A673 (cell line): ENCODE results near the gene PHF20. TPM values are rescaled to one million over a fixed set of nuclear protein-coding genes. Genes with fewer than 3 reads are reported as not detected.

ENCODE experiments used
- BruUV-seq: library from RNA; stranded (reverse); fragments of 400-500 nt; replicated peaks from 2 replicates; lab custom pipeline; 2021; lab: Mats Ljungman, UMichigan
- CTCF ChIA-PET: fragments of 300-600 bp; sonication (Branson Sonifier 250); formaldehyde crosslinking; loops from one replicate; lab custom pipeline; 2022; ENCODE audit warnings: antibody characterized with exemption; lab: Charles Lee
- POLR2A ChIA-PET: fragments of 300-600 bp; sonication (Branson Sonifier 250); formaldehyde crosslinking; loops from one replicate; lab custom pipeline; 2022; ENCODE audit warnings: antibody characterized with exemption; ENCODE audit not compliant: low non-redundant PET; lab: Charles Lee
- DNase-seq: peaks from one replicate; pipeline ENCODE4 v3.0.0-alpha.2; 2015; ENCODE audit warnings: low spot score
- H3K27ac ChIP-seq: fragments of 200-600 bp; sonication (generic); 2 replicates; pipeline ENCODE4 v1.5.1; 2016; ENCODE audit warnings: mixed run types, low read depth, mild to moderate bottlenecking, mixed read lengths, antibody characterized with exemption, low read length; ENCODE audit not compliant: poor library complexity, severe bottlenecking
- H3K27me3 ChIP-seq: fragments of 200-600 bp; sonication (generic); replicated peaks from 2 replicates; pipeline ENCODE4 v1.6.1; 2017; ENCODE audit warnings: mixed run types, low read depth, mild to moderate bottlenecking, mixed read lengths, antibody characterized with exemption, low read length; ENCODE audit not compliant: insufficient read depth, poor library complexity
- H3K36me3 ChIP-seq: fragments of 200-600 bp; sonication (generic); 2 replicates; pipeline ENCODE4 v1.6.1; 2016; ENCODE audit warnings: mixed run types, mild to moderate bottlenecking, mixed read lengths, antibody characterized with exemption, low read length; ENCODE audit not compliant: insufficient read depth, poor library complexity, severe bottlenecking
- H3K4me1 ChIP-seq: fragments of 200-600 bp; sonication (generic); 2 replicates; pipeline ENCODE4 v1.6.1; 2017; ENCODE audit warnings: mixed run types, mild to moderate bottlenecking, mixed read lengths, antibody characterized with exemption, low read length; ENCODE audit not compliant: insufficient read depth, poor library complexity, severe bottlenecking
- H3K4me3 ChIP-seq: fragments of 200-600 bp; sonication (generic); 2 replicates; pipeline ENCODE4 v1.5.1; 2016; ENCODE audit warnings: low read depth, mixed run types, mild to moderate bottlenecking, mixed read lengths, low read length; ENCODE audit not compliant: poor library complexity, severe bottlenecking
- H3K9me3 ChIP-seq: fragments of 200-600 bp; sonication (generic); 2 replicates; pipeline ENCODE4 v1.6.1; 2016; ENCODE audit warnings: mixed run types, low read depth, mild to moderate bottlenecking, mixed read lengths, antibody characterized with exemption, low read length; ENCODE audit not compliant: poor library complexity, severe bottlenecking
- EZH2 ChIP-seq: fragments of 200-600 bp; sonication (generic); IDR thresholded peaks from 2 replicates; pipeline ENCODE4 v1.6.1; 2017; ENCODE audit warnings: borderline replicate concordance, low read depth, mild to moderate bottlenecking, mixed read lengths, antibody characterized with exemption, low read length; ENCODE audit not compliant: poor library complexity, severe bottlenecking
- intact Hi-C: fragments of 100-400 bp; cut with micrococcal nuclease; formaldehyde crosslinking; loops from one replicate; pipeline ENCODE4 v1.10.0; 2022; ENCODE audit not compliant: unreplicated experiment
- total RNA-seq: library from RNA; stranded (reverse); gene quantifications from 2 replicates; pipeline ENCODE4 v1.2.3, GENCODE V29; 2021
- TF ChIP-seq, protein P1 (sequence below): fragments of 300-800, 200-600 bp; sonication (generic); conservative IDR thresholded peaks from 2 replicates; pipeline ENCODE4 v1.5.1; 2017; ENCODE audit warnings: low read depth, mild to moderate bottlenecking, antibody characterized with exemption, low read length, moderate library complexity, mixed read lengths

Gene PHF20
- total RNA-seq, 1 experiment from 2014 or later = 43.0 TPM

DNA sequence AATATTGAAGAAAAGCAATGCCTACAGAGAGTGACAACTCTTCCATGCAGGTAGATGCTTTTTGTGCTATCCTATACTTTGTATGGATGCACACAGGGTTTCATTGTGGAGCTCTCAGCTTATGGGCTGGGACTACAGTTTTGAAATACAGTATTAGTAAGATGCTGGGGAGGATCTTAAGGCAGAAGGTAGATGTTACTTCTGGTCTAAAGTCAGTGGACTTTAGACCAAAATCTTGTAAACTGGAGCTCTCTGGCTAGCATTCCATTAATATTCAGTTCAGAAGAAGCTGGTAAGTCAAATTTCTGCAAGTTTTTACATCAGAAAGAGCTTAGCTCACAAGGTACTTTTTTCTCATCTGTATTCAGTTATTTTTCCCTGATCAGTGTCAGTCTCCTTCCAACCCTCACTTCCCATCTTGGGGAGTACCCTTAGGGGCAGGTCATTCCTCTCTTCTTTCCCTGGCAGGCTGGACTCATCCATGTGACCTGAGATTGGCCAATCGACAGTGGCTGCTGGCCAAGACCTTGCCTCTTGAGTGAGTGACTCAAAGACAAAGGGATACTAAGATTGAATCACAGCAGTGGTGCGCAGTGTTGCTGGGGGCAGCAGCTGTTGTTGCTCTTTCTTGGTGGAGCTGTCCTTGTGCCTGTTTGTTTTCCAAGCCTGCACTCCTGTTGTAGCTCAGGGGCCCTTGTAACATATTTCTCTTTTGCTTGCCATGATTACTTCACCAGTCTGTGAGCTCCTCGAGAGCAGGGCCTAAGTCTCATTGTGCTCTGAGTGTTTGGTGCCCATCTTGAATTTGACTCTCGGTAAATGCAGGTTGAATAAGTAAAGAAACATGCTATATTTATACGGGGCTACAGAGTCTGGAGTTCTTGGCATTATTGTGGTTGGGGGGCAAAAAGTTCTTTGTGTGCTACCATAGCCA is 2.8 kb upstream of the PHF20 start:
- Histone ChIP-seq H3K4me1 (peaks cover 29% of the 10 kb centered on the region), H3K27me3 (no peaks in the 10 kb centered on the region), H3K27ac (peak overlapping the region; percentile 65), H3K4me3 (no peak overlapping the region), H3K9me3 (no peaks in the 10 kb centered on the region), H3K36me3 (no peaks in the 10 kb centered on the region)
- ChIA-PET CTCF (no interaction called here), POLR2A (no interaction called here)
- intact Hi-C loops = no loop called here
- peak; percentile 73 for DNase-seq
- no TSS peak for BruUV-seq
- no peak for TF ChIP-seq EZH2
- TF ChIP-seq, protein P1, sequence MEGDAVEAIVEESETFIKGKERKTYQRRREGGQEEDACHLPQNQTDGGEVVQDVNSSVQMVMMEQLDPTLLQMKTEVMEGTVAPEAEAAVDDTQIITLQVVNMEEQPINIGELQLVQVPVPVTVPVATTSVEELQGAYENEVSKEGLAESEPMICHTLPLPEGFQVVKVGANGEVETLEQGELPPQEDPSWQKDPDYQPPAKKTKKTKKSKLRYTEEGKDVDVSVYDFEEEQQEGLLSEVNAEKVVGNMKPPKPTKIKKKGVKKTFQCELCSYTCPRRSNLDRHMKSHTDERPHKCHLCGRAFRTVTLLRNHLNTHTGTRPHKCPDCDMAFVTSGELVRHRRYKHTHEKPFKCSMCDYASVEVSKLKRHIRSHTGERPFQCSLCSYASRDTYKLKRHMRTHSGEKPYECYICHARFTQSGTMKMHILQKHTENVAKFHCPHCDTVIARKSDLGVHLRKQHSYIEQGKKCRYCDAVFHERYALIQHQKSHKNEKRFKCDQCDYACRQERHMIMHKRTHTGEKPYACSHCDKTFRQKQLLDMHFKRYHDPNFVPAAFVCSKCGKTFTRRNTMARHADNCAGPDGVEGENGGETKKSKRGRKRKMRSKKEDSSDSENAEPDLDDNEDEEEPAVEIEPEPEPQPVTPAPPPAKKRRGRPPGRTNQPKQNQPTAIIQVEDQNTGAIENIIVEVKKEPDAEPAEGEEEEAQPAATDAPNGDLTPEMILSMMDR = no peak

DNA sequence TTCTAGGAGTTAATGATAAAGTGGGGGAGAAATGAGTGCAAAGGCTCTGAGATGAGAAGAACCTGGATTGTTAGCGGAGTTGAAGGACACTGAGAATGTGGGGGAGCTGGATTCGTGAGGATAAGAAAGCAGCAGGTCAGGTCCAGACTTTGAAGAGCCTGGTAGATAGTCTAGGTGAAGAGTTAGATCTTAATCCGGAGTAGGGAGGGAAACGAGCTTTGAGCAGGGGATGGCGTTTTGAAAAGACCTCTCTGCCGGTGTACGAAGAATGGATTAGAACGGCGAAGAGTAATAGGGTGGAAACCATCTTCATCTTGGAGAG is 487 bp upstream of the PHF20 start:
- Histone ChIP-seq H3K9me3 (no peaks in the 10 kb centered on the region), H3K27me3 (no peaks in the 10 kb centered on the region), H3K4me1 (peaks cover 35% of the 10 kb centered on the region), H3K27ac (no peak overlapping the region), H3K36me3 (no peaks in the 10 kb centered on the region), H3K4me3 (no peak overlapping the region)
- TF ChIP-seq EZH2 = no peak
- TF ChIP-seq, protein P1 = no peak
- POLR2A ChIA-PET = interaction anchor here (1.1 kb wide), 1 partner anchor 29 kb away, joined by 4 read pairs; the partner anchor contains the start of gene RBM39
- BruUV-seq = no TSS peak
- CTCF ChIA-PET = interaction anchor here (0.6 kb wide), 1 partner anchor 79 kb away, joined by 9 read pairs; no protein-coding TSS in a partner anchor
- intact Hi-C loops = no loop called here
- no peak for DNase-seq

DNA sequence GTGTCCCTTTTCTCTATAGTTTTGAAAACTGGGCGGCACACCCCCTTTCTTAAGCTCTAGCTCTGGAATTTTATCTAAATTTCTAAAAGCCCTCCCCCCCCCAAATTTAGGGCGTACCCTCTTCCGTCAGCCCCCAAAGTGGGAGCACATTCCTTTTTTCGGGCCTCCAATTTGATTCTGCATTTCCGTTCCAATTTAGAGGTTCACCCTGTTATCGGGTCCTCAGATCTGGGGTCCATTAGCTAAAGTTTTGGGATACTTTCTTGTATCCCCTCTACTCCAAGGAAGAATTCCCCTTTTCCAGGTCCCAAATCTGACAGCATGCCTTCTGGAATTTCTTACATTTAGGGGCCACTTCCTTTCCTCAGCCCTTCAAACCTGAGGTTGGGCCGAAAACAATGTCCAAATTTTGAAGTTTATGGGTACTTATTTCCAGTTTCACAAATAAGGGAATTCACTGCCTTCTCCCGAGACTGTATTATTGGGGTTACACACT is 796 bp downstream of the PHF20 start:
- Histone ChIP-seq H3K9me3 (no peaks in the 10 kb centered on the region), H3K4me3 (peak overlapping the region; percentile 78), H3K27ac (peak overlapping the region; percentile 68), H3K27me3 (no peaks in the 10 kb centered on the region), H3K36me3 (no peaks in the 10 kb centered on the region), H3K4me1 (peaks cover 43% of the 10 kb centered on the region)
- DNase-seq = no peak
- no peak for TF ChIP-seq EZH2
- TF ChIP-seq, protein P1 = no peak
- intact Hi-C loops = no loop called here
- BruUV-seq = TSS peak; percentile 62
- ChIA-PET CTCF (interaction anchor here (1.1 kb wide), 1 partner anchor 30 kb away, joined by 3 read pairs; the partner anchor contains the start of gene RBM39), POLR2A (no interaction called here)
